RPMI7951 (cell line): Measurements from ENCODE around the gene CACNG1. TPM values are rescaled to one million over a fixed set of nuclear protein-coding genes. Genes with fewer than 3 reads are reported as not detected.
"Not testable (repeated sequence)": the region's sequence is repeated elsewhere in the genome, so short reads cannot be mapped to it uniquely, and the experiment has no call there.

Experiments
- DNase-seq: peaks from one replicate; pipeline ENCODE4 v3.0.0-alpha.2; 2012; ENCODE audit warnings: low read depth
- total RNA-seq: library from RNA; depleted of rRNA; stranded (reverse); fragments of >200 nt; shearing (Covaris generic); gene quantifications from 2 replicates; pipeline ENCODE4 v1.2.3, GENCODE V29; 2014; rRNA removed

Gene CACNG1
- total RNA-seq, 1 experiment from 2014 or later: not detected

- DNase-seq: no peak
Observed at GRCh38 chr17:67079491-67079890, 35.1 kb downstream of the CACNG1 start.

- DNase-seq: no peak
Observed at GRCh38 chr17:67080804-67081203, 36.5 kb downstream of the CACNG1 start.

GRCh38 chr17:67082107-67082506 lies 37.8 kb downstream of the CACNG1 start:
- no peak for DNase-seq

- no peak for DNase-seq
Observed at GRCh38 chr17:67085406-67085805, 41.1 kb downstream of the CACNG1 start.

GRCh38 chr17:67088639-67089038 lies 44.3 kb downstream of the CACNG1 start:
- no peak for DNase-seq

GRCh38 chr17:67090341-67090740 lies 46.0 kb downstream of the CACNG1 start:
- no peak for DNase-seq

- DNase-seq: no peak
Observed at GRCh38 chr17:67092291-67092690, 47.9 kb downstream of the CACNG1 start.

- not testable (repeated sequence) for DNase-seq
Observed at GRCh38 chr17:67092710-67093109, 48.4 kb downstream of the CACNG1 start.

- DNase-seq: no peak
Observed at GRCh38 chr17:67093348-67093747, 49.0 kb downstream of the CACNG1 start.

- DNase-seq: peak; percentile 58
Observed at GRCh38 chr17:67095291-67095690, 50.9 kb downstream of the CACNG1 start.

GRCh38 chr17:67095803-67096202 lies 51.4 kb downstream of the CACNG1 start:
- DNase-seq: peak; percentile 30

GRCh38 chr17:67096609-67097008 lies 52.3 kb downstream of the CACNG1 start:
- no peak for DNase-seq

- DNase-seq: no peak
Observed at GRCh38 chr17:67098006-67098405, 53.7 kb downstream of the CACNG1 start.

- not testable (repeated sequence) for DNase-seq
Observed at GRCh38 chr17:67104641-67105040, 60.3 kb downstream of the CACNG1 start.

GRCh38 chr17:67105213-67105612 lies 60.9 kb downstream of the CACNG1 start:
- no peak for DNase-seq

Other genes with a start within 250 kb of the CACNG1 start
- not detected in 2 replicates for gene CACNG5, start 209.4 kb upstream of the CACNG1 start, total RNA-seq
- gene CACNG4, start 79.8 kb upstream of the CACNG1 start, total RNA-seq: 0.12 TPM in 1 of 2 replicates, not detected in the other
- 16.7 and 24.1 TPM in 2 replicates for gene HELZ, start 200.6 kb downstream of the CACNG1 start, total RNA-seq